HEK293T (cell line): ENCODE measurements around the gene GRAMD4.

ENCODE experiments used
- CTBP1 ChIP-seq: fragments of 450-650 bp; IDR thresholded peaks from 2 replicates; pipeline ENCODE4 v1.6.1; 2016; ENCODE audit warnings: borderline replicate concordance
- ELF4 ChIP-seq: fragments of 450-650 bp; IDR thresholded peaks from 2 replicates; pipeline ENCODE4 v1.6.1; 2017; ENCODE audit warnings: antibody characterized with exemption
- HDGF ChIP-seq: fragments of 450-650 bp; IDR thresholded peaks from 2 replicates; pipeline ENCODE4 v1.6.1; 2017; ENCODE audit warnings: antibody characterized with exemption, borderline replicate concordance
- SP1 ChIP-seq: fragments of 450-650 bp; IDR thresholded peaks from 2 replicates; pipeline ENCODE4 v1.6.1; 2017
- TARDBP ChIP-seq: fragments of 450-650 bp; IDR thresholded peaks from 2 replicates; pipeline ENCODE4 v1.6.1; 2016

GRCh38 chr22:46657655-46657953 is 37.4 kb downstream of the GRAMD4 start:
- TF ChIP-seq HDGF, result no peak
- no peak for TF ChIP-seq TARDBP
- no peak for TF ChIP-seq SP1
- no peak for TF ChIP-seq CTBP1
- TF ChIP-seq ELF4, result no peak
